ENCODE measurements around the gene CD177.
"Not testable (repeated sequence)": the region's sequence is repeated elsewhere in the genome, so short reads cannot be mapped to it uniquely, and the experiment has no call there.

CD177 gene, protein sequence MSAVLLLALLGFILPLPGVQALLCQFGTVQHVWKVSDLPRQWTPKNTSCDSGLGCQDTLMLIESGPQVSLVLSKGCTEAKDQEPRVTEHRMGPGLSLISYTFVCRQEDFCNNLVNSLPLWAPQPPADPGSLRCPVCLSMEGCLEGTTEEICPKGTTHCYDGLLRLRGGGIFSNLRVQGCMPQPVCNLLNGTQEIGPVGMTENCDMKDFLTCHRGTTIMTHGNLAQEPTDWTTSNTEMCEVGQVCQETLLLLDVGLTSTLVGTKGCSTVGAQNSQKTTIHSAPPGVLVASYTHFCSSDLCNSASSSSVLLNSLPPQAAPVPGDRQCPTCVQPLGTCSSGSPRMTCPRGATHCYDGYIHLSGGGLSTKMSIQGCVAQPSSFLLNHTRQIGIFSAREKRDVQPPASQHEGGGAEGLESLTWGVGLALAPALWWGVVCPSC

GRCh38 chr19:43353606-43354304 is at the start of gene CD177:
TSS of gene CD177 (plus strand) at chr19:43353686. CDS start at chr19:43353715, 29 bp downstream.
- no peak for DNase-seq (ENCODE audit: low read depth)

DNA sequence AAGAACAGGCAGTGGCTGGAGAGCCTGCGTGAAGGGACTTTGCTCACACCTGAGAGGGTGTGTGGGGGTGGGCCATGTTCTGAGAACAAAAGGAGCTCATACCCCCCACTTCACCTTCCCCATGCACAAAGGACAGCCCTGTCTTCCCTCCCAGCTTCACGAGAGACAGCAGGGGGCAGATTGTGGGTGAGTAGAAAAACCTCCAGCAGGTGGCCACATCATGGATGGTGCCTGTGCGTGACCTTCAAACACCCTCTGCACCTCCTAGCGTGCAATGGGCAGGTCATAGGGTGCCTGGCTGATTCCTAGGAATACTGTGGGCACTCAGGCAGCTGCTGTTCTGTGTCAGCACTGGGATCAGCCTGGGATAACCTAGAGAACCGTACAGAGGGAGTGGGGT is 47.8 kb upstream of the CD177 start:
- no peak for DNase-seq (ENCODE audit: low read depth)

DNA sequence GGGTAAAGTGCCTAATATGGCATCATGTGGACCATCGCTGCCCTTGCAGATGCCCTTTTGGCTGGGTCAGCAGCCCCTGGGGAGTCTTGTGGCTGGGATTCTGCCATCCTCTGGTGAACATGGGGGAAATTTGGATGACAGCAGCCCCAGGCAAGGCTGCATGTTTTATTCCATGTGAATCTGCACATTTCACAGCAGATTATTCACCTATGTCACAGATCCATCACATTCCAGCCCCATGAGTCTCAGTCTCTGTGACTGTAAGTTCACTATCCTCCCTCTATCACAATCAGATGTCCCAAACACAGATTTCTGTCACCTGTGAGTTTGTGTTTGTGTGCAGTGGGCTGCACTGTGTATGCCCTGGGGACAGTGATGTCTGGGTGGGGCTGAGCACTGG is 47.4 kb upstream of the CD177 start:
- no peak for DNase-seq (ENCODE audit: low read depth)

DNA sequence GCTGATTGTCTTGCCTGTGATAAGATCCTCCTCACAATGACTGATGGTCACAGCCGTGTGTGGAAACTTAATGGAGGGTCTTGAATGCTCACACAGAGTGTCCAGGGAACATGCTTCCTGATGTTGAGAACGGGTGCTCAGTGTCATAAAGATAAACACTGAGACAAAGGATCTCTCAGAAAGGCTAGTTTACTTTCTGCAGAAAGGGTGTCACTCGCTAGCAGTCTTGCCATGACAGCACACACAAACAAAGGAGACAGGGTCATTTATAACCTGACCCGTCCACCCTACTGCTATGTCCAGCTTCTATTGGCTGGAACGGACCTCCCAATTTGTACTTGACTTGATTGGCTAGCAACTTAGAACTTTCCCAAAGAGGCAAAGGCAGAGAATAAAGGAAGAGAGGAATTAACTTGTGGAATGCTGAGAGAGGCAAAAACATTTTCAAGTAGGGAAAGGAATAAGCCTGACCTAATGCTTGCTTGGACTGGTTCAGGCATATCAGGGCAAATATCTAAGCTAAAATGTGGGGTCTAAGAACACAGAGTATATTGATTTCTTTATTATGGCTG is 45.2 kb upstream of the CD177 start:
- DNase-seq (ENCODE audit: low read depth): no peak

DNA sequence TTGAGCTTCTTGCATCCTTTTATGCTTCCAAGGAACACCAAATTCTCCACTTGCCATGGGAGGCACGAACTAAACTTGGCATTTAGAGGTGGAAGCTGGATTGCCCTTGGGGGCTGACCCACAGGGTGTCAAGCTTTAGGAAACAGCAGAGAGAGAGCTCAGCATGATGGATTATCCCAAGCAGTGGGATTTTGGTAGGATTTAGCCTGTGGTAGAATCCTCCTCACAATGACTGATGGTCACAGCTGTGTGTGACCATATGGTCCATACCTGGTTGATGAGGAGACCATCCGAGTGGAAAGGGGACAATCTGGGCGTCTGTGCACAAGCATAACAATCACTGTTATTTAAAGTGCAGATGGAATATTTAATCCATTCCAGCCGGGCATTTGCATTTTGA is 44.0 kb upstream of the CD177 start:
- no peak for DNase-seq (ENCODE audit: low read depth)

DNA sequence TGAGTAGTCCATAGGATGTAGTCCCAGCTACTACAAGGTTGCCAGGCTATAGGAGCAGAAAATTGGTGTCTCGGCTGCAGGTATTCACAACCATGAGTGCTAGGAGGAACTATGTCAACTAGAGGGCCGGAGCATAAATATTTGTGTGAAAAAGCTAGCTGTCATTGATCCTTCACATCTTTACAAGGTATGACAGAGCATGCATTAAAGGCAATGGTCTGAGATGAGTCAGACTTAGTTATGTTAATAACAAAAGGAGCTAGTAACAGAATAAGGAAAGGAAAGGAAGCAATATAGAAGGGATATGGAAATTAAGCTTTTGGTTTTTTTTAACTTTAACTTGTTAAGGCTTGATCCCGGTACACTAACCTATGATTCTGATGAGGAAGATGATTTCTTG is 43.3 kb upstream of the CD177 start:
- DNase-seq (ENCODE audit: low read depth): no peak

DNA sequence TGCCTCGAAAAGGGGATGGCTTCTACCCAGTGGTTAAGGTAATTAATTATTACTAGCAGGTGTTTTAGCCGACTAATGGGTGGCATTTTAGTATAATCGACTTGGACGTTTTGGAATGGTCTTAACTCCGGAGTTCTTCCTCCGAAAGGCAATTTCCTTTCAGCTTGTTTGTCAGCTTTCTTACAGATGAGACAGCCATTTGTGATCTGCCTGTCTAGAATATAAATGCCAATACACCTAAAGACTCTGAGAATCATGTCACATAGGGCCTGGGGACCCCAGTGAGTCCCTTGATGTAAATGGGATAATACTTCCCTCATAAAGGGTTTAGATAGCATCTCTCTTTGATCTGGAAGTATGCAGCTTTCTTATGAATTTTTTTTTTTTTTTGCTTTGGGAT is 42.2 kb upstream of the CD177 start:
- DNase-seq (ENCODE audit: low read depth): no peak

- no peak for DNase-seq (ENCODE audit: low read depth)
These were observed 41.8 kb upstream of the CD177 start for GRCh38 chr19:43311706-43312105.

- DNase-seq (ENCODE audit: low read depth): no peak
These were observed 39.6 kb upstream of the CD177 start for GRCh38 chr19:43313711-43314495.

GRCh38 chr19:43315851-43316250 is 37.6 kb upstream of the CD177 start:
- DNase-seq (ENCODE audit: low read depth): no peak

- no peak for DNase-seq (ENCODE audit: low read depth)
These were observed 36.7 kb upstream of the CD177 start for GRCh38 chr19:43316591-43317319.

DNA sequence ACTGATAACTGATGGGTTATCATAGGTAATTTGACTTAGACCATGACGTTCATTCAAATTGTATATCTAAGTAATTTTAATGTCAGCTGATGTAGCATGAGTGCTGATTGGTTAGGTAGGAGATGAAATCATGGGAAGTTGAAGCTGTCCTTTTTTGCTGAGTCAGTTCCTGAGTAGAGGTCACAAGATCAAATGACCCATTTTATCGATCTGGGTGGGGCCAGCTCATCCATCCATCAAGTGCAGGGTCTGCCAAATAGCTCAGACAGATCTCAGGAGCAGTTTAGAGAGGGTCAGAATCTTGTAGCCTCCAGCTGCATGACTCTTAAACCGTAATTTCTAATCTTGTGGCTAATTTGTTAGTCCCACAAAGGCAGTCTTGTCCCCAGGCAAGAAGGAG is 35.3 kb upstream of the CD177 start:
- DNase-seq (ENCODE audit: low read depth): no peak

DNA sequence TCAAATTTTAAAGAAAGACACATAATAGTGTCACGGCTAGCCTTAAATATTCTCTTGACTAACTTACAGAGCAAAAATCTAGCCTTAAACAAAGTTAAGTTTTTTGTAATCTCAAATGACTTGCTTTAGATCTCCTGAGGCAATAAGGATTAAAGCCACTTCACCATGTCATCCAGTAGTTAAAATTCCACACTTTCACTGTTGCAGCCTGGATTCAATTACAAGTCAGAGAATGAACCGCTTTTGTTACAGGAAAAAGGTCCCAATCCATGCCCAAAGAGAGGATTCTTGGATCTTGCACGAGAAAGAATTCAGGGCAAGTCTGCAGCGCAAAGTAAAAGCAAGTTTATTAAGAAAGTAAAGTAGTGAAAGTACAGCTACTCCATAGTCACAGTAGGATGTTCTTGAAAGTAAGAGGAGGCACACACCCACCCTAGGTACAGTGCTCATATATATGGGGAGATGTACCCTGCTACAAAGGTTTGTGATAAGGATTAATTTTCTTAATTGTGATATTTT is 34.6 kb upstream of the CD177 start:
- no peak for DNase-seq (ENCODE audit: low read depth)

GRCh38 chr19:43320546-43320945 is 32.9 kb upstream of the CD177 start:
- no peak for DNase-seq (ENCODE audit: low read depth)

- DNase-seq (ENCODE audit: low read depth): not testable (repeated sequence)
These were observed 26.7 kb upstream of the CD177 start for GRCh38 chr19:43326761-43327160.

GRCh38 chr19:43328561-43328960 is 24.9 kb upstream of the CD177 start:
- DNase-seq (ENCODE audit: low read depth): not testable (repeated sequence)

DNA sequence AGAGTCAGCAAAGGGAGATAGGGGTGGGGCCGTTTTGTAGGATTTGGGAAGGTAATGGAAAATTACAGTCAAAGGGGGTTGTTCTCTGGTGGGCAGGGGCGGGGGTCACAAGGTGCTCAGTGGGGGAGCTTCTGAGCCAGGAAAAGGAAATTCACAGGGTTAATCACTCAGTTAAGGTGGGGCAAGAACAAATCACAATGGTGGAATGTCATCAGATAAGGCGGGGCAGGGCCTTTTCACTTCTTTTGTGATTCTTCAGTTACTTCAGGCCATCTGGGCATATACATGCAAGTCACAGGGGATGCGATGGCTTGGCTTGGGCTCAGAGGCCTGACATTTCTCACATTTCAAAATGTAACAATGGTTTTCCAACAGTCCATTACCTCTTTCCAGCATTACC is 24.4 kb upstream of the CD177 start:
- DNase-seq (ENCODE audit: low read depth): not testable (repeated sequence)

GRCh38 chr19:43329989-43330388 is 23.5 kb upstream of the CD177 start:
- DNase-seq (ENCODE audit: low read depth): no peak

- no peak for DNase-seq (ENCODE audit: low read depth)
These were observed 22.6 kb upstream of the CD177 start for GRCh38 chr19:43330726-43331434.

DNA sequence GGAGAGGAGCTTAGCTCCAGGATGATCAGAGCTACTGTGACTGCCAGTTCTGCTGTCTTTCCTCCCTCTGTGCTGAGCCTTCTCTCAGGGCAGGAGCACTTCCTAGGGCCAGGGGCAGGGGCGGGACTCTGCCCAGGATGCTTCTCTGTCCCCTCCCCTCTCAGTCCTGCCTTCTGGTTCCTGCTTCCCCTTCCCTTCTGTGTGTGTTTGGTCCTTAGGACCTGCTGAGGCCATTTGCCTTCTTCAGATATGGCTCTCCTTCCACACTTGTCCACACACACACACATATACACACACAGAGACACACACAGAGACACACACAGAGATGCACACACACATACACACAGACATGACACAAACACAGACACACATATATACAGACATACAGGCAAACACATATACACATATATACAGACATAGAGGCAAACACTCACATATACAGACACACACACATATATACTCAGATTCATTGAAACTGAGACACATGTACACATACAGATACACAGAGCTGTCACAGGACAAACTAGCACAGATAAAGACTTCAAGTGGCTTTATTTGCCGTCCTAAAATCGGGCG is 22.0 kb upstream of the CD177 start:
- no peak for DNase-seq (ENCODE audit: low read depth)

Measured in fibroblast of the conjunctiva (primary cell).